WTC11 (cell line): Measurements from ENCODE around the gene CMYA5.

Experiments
- CREM ChIP-seq: sonication (generic); formaldehyde crosslinking; IDR thresholded peaks from 2 replicates; pipeline ENCODE4 v1.8.1; 2022; ENCODE audit warnings: mild to moderate bottlenecking, missing genetic modification reagents, moderate library complexity
- CTCF ChIP-seq: fragments of 200-600 bp; IDR thresholded peaks from 2 replicates; pipeline ENCODE4 v1.8.0; 2022; ENCODE audit warnings: antibody characterized with exemption
- E2F4 ChIP-seq: sonication (generic); formaldehyde crosslinking; IDR thresholded peaks from 2 replicates; pipeline ENCODE4 v1.8.1; 2022; ENCODE audit warnings: low read depth, mild to moderate bottlenecking, moderate library complexity, missing genetic modification reagents, borderline replicate concordance
- E2F5 ChIP-seq: sonication (generic); formaldehyde crosslinking; IDR thresholded peaks from 2 replicates; pipeline ENCODE4 v1.8.1; 2022; ENCODE audit warnings: mild to moderate bottlenecking, moderate library complexity, missing genetic modification reagents
- FOXP4 ChIP-seq: sonication (generic); formaldehyde crosslinking; IDR thresholded peaks from 2 replicates; pipeline ENCODE4 v1.8.0; 2022; ENCODE audit warnings: mild to moderate bottlenecking, missing genetic modification reagents
- MAX ChIP-seq: sonication (generic); formaldehyde crosslinking; IDR thresholded peaks from 2 replicates; pipeline ENCODE4 v1.8.0; 2022; ENCODE audit warnings: mild to moderate bottlenecking, missing genetic modification reagents
- SMAD4 ChIP-seq: sonication (generic); formaldehyde crosslinking; IDR thresholded peaks from 2 replicates; pipeline ENCODE4 v1.8.0; 2022; ENCODE audit warnings: mild to moderate bottlenecking, missing genetic modification reagents
- STAT6 ChIP-seq: sonication (generic); formaldehyde crosslinking; conservative IDR thresholded peaks from 2 replicates; pipeline ENCODE4 v1.8.1; 2023; ENCODE audit warnings: mild to moderate bottlenecking, low read depth, missing genetic modification reagents, moderate library complexity
- TP53 ChIP-seq: sonication (generic); formaldehyde crosslinking; IDR thresholded peaks from 2 replicates; pipeline ENCODE4 v1.8.1; 2023; ENCODE audit warnings: mild to moderate bottlenecking, missing genetic modification reagents
- USF1 ChIP-seq: sonication (generic); formaldehyde crosslinking; IDR thresholded peaks from 2 replicates; pipeline ENCODE4 v1.8.0; 2022; ENCODE audit warnings: mild to moderate bottlenecking, missing genetic modification reagents
- ZNF219 ChIP-seq: sonication (generic); formaldehyde crosslinking; IDR thresholded peaks from 2 replicates; pipeline ENCODE4 v1.8.0; 2023; ENCODE audit warnings: missing genetic modification reagents, mild to moderate bottlenecking, borderline replicate concordance
- ZNF232 ChIP-seq: sonication (generic); formaldehyde crosslinking; IDR thresholded peaks from 2 replicates; pipeline ENCODE4 v1.8.0; 2022; ENCODE audit warnings: mild to moderate bottlenecking, missing genetic modification reagents
- ZNF263 ChIP-seq: sonication (generic); formaldehyde crosslinking; IDR thresholded peaks from 2 replicates; pipeline ENCODE4 v1.8.1; 2022; ENCODE audit warnings: low read depth, mild to moderate bottlenecking, moderate library complexity, missing genetic modification reagents
- ZNF423 ChIP-seq: fragments of 250-450 bp; sonication (Bioruptor Pico); IDR thresholded peaks from 2 replicates; pipeline ENCODE4 v2.1.2; 2022; ENCODE audit warnings: mild to moderate bottlenecking, moderate library complexity

GRCh38 chr5:79687889-79688288, 1.7 kb upstream of the CMYA5 start:
- no peak for TF ChIP-seq CTCF
- TF ChIP-seq MAX: no peak
- TF ChIP-seq TP53 (CRISPR knock-in tag): no peak
- TF ChIP-seq ZNF423 (CRISPR knock-in tag): no peak
- no peak for TF ChIP-seq ZNF263 (CRISPR knock-in tag)
- no peak for TF ChIP-seq ZNF219 (CRISPR knock-in tag)
- no peak for TF ChIP-seq USF1 (CRISPR knock-in tag)
- no peak for TF ChIP-seq E2F5 (CRISPR knock-in tag)
- no peak for TF ChIP-seq STAT6 (CRISPR knock-in tag)
- no peak for TF ChIP-seq SMAD4 (CRISPR knock-in tag)
- TF ChIP-seq CREM (CRISPR knock-in tag): no peak
- no peak for TF ChIP-seq FOXP4 (CRISPR knock-in tag)
- TF ChIP-seq ZNF232 (CRISPR knock-in tag): no peak
- TF ChIP-seq E2F4 (CRISPR knock-in tag): no peak
